Jurkat, Clone E6-1 (cell line): ENCODE measurements around the gene SPTY2D1.
A peak's percentile ranks its signal among the peaks of the same experiment; 100 is the strongest.

Source experiments
- DNase-seq: peaks from one replicate; pipeline ENCODE4 v3.0.0-alpha.2; 2011; ENCODE audit warnings: low read depth, low spot score
- H3K4me3 ChIP-seq: 2 replicates; pipeline ENCODE4 v1.5.1; 2011; ENCODE audit warnings: mild to moderate bottlenecking, low read length, control low read depth, moderate library complexity

The SPTY2D1 gene

DNA sequence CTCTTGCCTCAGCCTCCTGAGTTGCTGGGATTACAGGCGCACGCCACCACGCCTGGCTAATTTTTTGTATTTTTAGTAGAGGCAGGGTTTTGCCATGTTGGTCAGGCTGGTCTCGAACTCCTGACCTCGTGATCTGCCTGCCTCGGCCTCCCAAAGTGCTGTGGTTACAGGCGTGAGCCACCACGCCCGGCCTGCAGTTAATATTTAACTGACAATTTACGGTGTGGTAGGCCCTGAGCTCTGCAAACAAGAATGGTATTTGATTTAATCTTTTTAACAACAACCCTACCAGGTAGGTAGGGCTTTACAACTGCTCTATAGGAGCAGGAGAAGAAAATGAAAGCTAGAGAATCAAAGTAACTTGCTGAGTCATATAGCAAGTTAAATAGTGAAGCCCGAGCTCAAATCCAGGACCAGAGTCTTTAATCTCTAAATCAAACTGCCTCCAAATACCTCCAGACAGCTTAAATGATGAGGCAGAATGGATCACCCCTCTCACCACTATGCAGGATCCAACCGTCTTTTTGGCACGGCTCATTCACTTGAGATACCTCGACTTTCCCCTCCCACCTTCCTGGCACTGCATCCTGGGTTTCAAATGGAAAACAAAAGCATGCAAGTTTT is 55.1 kb downstream of the SPTY2D1 start:
- DNase-seq, result peak; percentile 28
- no peak overlapping the region for H3K4me3 ChIP-seq

DNA sequence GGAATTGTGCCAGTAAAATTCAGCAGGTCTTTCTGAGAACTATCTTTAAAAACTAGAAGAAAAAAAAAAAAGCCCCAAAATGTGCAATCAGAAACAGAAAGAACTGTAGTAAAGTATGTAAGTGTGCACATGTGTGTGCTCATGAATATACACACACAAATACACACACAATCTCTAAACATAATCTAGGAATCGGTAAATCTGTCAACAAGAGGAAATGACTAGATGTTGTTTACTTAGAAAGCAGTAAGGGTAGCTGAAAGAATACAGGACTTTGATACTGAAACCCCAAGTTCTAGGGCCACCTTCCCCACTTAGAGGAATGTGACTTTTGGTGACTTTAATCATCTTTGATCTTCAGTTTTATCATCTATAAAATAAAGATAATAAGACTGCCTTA is 58.8 kb downstream of the SPTY2D1 start:
- no peak overlapping the region for H3K4me3 ChIP-seq
- DNase-seq, result no peak

DNA sequence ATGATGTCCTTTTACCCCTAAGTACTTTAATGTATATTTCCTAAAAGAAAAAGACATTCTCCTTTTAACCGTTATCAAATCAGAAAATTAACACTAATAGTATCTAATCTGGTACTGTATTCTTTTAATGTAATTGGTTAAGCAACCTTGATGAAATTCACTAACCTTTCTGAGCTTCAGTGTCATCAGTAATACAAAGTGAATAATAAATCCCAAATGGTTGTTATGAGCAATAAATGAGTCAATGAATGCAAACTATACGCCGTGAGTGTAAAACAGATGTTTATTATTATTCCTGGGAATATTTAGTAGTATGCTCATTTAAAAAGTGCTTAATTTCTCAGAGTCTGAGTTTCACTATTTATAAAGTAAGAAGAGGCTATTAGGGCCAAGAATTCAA is 67.1 kb downstream of the SPTY2D1 start:
- H3K4me3 ChIP-seq, result no peak overlapping the region
- DNase-seq, result no peak

DNA sequence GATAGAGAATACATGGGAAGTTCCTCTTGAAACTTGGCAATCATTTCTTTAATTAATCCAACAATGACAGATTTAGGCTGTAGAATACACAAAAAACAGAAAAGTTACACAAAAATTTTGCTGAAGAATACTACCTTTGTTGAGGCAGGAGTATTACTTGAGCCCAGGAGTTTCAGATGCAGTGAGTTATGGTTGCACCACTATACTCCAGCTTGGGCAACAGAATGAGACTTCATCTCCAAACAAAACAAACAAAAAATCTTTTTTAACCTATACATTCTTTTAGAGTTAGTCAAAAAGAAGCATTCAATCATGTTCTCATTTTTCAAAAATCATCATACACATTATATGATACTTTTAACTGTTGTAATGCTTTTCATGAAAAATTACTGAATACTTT is 67.7 kb downstream of the SPTY2D1 start:
- no peak overlapping the region for H3K4me3 ChIP-seq
- DNase-seq, result no peak

DNA sequence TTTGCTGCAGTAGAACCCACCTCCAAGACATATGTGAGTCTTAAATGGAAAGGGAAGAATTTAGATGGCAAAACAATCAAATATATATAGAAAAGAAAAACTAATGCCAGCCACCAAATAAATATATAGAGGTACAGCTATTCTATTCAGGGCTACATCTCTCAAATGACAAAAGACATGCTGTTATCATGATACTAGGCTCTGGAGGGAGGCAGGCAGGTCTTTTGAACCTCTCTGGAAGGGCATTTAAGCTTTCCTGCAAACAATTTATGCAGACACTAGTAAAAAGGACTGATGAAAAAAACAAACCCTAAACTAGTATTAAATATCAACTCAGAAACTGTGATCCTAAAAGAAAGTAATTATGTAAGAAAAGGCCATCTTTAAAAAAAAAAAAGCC is 70.0 kb downstream of the SPTY2D1 start:
- DNase-seq, result no peak
- H3K4me3 ChIP-seq, result no peak overlapping the region

DNA sequence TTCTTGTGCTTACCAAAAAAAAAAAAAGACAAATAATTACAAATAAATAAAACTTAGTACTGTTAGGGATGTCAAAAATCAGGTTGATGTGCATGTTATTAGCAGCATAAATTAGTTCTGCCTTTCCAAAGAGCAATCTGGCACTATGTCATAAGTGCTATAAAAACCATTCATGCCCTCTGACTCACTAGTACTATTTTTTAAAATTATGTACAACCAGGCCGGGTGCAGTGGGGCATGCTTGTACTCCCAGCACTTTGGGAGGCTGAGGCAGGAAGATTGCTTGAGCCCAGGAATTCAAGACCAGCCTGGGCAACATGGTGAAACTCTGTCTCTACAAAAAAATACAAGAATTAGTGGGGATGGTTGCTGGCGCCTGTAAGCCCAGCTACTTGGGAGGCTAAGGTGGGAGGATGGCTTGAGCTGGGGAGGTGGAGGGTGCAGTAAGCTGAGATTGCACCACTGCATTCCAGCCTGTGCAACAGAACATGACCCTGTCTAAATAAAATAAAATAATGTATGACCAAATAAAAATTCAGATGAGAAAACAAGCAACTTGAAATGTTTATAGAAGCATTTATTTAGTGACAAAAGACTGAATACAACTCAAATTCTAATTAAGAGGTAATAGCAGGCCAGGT is 70.9 kb downstream of the SPTY2D1 start:
- DNase-seq, result no peak
- no peak overlapping the region for H3K4me3 ChIP-seq
